ENCODE data around the gene KCNK17. TPM values are rescaled to one million over a fixed set of nuclear protein-coding genes. Genes with fewer than 3 reads are reported as not detected.

KCNK17 gene
- total RNA-seq, 1 experiment from 2014 or later = not detected

DNA sequence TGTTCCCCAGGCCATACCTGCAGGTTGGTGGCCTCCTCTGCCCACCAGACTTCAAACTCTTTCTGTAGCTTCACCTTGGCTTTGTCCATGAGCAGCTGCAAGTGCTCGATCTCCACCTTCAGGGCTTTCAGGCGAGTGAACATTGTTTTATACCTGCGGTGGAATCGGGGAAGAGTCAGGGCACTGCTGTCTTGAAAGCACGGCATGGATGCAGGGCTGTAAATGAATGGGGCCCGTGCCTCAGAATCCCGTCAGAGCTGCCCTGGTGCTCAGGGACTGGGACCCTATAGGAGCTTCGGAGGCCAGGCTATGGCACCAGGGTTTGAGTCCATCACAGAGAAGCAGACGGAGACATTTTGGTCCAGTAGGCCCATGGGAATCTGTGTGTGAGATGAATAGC, 46.2 kb upstream of the KCNK17 start:
- Histone ChIP-seq H3K27me3 (ENCODE audit: insufficient read depth, low read length) (no peaks in the 10 kb centered on the region), H3K27ac (ENCODE audit: low read depth, low read length) (no peak overlapping the region), H3K4me1 (ENCODE audit: control insufficient read depth in 1 of 2, insufficient read depth in 2 of 2, low read length in 2 of 2) (peaks cover 0 to 12% of the 10 kb centered on the region in 2 experiments; a peak in 2 of 4 replicates), H2AFZ (ENCODE audit: low read depth, low read length, poor library complexity, severe bottlenecking) (no peak overlapping the region), H3K4me2 (ENCODE audit: low read length) (no peak overlapping the region), H3K9ac (ENCODE audit: low read length) (no peak overlapping the region), H3K79me2 (ENCODE audit: insufficient read depth, low read length) (no peaks in the 10 kb centered on the region), H4K20me1 (ENCODE audit: insufficient read depth) (no peaks in the 10 kb centered on the region), H3K36me3 (ENCODE audit: control insufficient read depth in 1 of 2, insufficient read depth in 2 of 2, low read length in 2 of 2) (no peaks in the 10 kb centered on the region), H3K9me3 (ENCODE audit: control insufficient read depth in 1 of 2, insufficient read depth in 1 of 2, low read depth in 1 of 2, low read length in 2 of 2) (no peaks in the 10 kb centered on the region), H3K9me2 (ENCODE audit: insufficient read depth) (no peaks in the 10 kb centered on the region), H3K4me3 (replicated peaks in 1 of 2; ENCODE audit: low read depth in 1 of 2, low read length in 2 of 2) (no peak overlapping the region)
- ChIA-PET RAD21 (ENCODE audit: low non-redundant PET in 1 of 2, low total read pairs in 2 of 2, uncharacterized antibody in 2 of 2, unreplicated experiment in 2 of 2) (no interaction called here), POLR2A (no interaction called here), CTCF (no interaction called here)
- ATAC-seq (no peak), DNase-seq (ENCODE audit: low read depth, low spot score) (no peak)
- no TSS peak for BruUV-seq (replicated peaks)
- intact Hi-C loops (cut with micrococcal nuclease) = loop anchor here (5.0 kb wide), 1 partner anchor 947 kb away; no protein-coding TSS in a partner anchor
- no peak for TF ChIP-seq EGR1 (IDR thresholded peaks at IDR 0.05; ENCODE audit: low read depth)
- TF ChIP-seq, protein P1, sequence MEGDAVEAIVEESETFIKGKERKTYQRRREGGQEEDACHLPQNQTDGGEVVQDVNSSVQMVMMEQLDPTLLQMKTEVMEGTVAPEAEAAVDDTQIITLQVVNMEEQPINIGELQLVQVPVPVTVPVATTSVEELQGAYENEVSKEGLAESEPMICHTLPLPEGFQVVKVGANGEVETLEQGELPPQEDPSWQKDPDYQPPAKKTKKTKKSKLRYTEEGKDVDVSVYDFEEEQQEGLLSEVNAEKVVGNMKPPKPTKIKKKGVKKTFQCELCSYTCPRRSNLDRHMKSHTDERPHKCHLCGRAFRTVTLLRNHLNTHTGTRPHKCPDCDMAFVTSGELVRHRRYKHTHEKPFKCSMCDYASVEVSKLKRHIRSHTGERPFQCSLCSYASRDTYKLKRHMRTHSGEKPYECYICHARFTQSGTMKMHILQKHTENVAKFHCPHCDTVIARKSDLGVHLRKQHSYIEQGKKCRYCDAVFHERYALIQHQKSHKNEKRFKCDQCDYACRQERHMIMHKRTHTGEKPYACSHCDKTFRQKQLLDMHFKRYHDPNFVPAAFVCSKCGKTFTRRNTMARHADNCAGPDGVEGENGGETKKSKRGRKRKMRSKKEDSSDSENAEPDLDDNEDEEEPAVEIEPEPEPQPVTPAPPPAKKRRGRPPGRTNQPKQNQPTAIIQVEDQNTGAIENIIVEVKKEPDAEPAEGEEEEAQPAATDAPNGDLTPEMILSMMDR (IDR thresholded peaks at IDR 0.05 in 2 of 3, conservative IDR thresholded peaks at IDR 0.05 in 1 of 3; ENCODE audit: borderline replicate concordance in 1 of 3, insufficient read depth in 1 of 3, low read depth in 2 of 3, low read length in 2 of 3) = no peak
- TF ChIP-seq SIN3A (IDR thresholded peaks at IDR 0.05; ENCODE audit: low read depth) = no peak
- TF ChIP-seq ZFX (IDR thresholded peaks at IDR 0.05) = no peak
- TF ChIP-seq POLR2A (IDR thresholded peaks at IDR 0.05; ENCODE audit: borderline replicate concordance, extremely low read depth, insufficient read depth, insufficient read length) = no peak
- TF ChIP-seq SP1 (IDR thresholded peaks at IDR 0.05; ENCODE audit: low read depth) = no peak
- TF ChIP-seq, protein P2, sequence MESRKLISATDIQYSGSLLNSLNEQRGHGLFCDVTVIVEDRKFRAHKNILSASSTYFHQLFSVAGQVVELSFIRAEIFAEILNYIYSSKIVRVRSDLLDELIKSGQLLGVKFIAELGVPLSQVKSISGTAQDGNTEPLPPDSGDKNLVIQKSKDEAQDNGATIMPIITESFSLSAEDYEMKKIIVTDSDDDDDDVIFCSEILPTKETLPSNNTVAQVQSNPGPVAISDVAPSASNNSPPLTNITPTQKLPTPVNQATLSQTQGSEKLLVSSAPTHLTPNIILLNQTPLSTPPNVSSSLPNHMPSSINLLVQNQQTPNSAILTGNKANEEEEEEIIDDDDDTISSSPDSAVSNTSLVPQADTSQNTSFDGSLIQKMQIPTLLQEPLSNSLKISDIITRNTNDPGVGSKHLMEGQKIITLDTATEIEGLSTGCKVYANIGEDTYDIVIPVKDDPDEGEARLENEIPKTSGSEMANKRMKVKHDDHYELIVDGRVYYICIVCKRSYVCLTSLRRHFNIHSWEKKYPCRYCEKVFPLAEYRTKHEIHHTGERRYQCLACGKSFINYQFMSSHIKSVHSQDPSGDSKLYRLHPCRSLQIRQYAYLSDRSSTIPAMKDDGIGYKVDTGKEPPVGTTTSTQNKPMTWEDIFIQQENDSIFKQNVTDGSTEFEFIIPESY (IDR thresholded peaks at IDR 0.05; ENCODE audit: extremely low read depth, insufficient replicate concordance, low read length) = no peak
- no peak for TF ChIP-seq CEBPB (IDR thresholded peaks at IDR 0.05; ENCODE audit: low read depth)
- TF ChIP-seq, protein P3, sequence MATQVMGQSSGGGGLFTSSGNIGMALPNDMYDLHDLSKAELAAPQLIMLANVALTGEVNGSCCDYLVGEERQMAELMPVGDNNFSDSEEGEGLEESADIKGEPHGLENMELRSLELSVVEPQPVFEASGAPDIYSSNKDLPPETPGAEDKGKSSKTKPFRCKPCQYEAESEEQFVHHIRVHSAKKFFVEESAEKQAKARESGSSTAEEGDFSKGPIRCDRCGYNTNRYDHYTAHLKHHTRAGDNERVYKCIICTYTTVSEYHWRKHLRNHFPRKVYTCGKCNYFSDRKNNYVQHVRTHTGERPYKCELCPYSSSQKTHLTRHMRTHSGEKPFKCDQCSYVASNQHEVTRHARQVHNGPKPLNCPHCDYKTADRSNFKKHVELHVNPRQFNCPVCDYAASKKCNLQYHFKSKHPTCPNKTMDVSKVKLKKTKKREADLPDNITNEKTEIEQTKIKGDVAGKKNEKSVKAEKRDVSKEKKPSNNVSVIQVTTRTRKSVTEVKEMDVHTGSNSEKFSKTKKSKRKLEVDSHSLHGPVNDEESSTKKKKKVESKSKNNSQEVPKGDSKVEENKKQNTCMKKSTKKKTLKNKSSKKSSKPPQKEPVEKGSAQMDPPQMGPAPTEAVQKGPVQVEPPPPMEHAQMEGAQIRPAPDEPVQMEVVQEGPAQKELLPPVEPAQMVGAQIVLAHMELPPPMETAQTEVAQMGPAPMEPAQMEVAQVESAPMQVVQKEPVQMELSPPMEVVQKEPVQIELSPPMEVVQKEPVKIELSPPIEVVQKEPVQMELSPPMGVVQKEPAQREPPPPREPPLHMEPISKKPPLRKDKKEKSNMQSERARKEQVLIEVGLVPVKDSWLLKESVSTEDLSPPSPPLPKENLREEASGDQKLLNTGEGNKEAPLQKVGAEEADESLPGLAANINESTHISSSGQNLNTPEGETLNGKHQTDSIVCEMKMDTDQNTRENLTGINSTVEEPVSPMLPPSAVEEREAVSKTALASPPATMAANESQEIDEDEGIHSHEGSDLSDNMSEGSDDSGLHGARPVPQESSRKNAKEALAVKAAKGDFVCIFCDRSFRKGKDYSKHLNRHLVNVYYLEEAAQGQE (IDR thresholded peaks at IDR 0.05; ENCODE audit: low read depth) = no peak
- TF ChIP-seq EZH2phosphoT487 (IDR thresholded peaks at IDR 0.05; ENCODE audit: borderline replicate concordance) = no peak
